ENCODE results near the gene KLHDC8B.

Gene KLHDC8B

GRCh38 chr3:49163609-49164008 is 7.8 kb upstream of the KLHDC8B start:
- H3K27ac ChIP-seq: no peak overlapping the region
- no peak overlapping the region for H3K9ac ChIP-seq (ENCODE audit: insufficient read length)
- no peaks in the 10 kb centered on the region for H3K9me3 ChIP-seq (ENCODE audit: low read depth, low read length)
- TF ChIP-seq EZH2 (IDR thresholded peaks at IDR 0.05) (no peak), FOXP2 (optimal IDR thresholded peaks at IDR 0.05; ENCODE audit: control extremely low read depth, extremely low read length, insufficient read depth) (no peak), POLR2AphosphoS5 (IDR thresholded peaks at IDR 0.05; ENCODE audit: borderline replicate concordance, low read depth, low read length) (no peak)
- no peak for DNase-seq (ENCODE audit: low read depth, low spot score)
- peaks cover 5% of the 10 kb centered on the region; the same call in 1 of the 2 replicates for H3K36me3 ChIP-seq (ENCODE audit: insufficient read depth, low read length)
- H3K4me3 ChIP-seq: no peak overlapping the region

- DNase-seq (ENCODE audit: low read depth, low spot score): no peak
- TF ChIP-seq FOXP2 (optimal IDR thresholded peaks at IDR 0.05; ENCODE audit: control extremely low read depth, extremely low read length, insufficient read depth) (no peak), EZH2 (IDR thresholded peaks at IDR 0.05) (no peak), POLR2AphosphoS5 (IDR thresholded peaks at IDR 0.05; ENCODE audit: borderline replicate concordance, low read depth, low read length) (no peak)
- Histone ChIP-seq H3K4me3 (peak overlapping the region; percentile 76), H3K9ac (ENCODE audit: insufficient read length) (peak overlapping the region; percentile 82), H3K27ac (peak overlapping the region; percentile 57; the same call in 1 of the 2 replicates), H3K36me3 (ENCODE audit: insufficient read depth, low read length) (peaks cover 5% of the 10 kb centered on the region; the same call in 1 of the 2 replicates), H3K9me3 (ENCODE audit: low read depth, low read length) (no peaks in the 10 kb centered on the region)
These were observed 6.2 kb upstream of the KLHDC8B start for GRCh38 chr3:49164983-49165720.

- DNase-seq (ENCODE audit: low read depth, low spot score): no peak
- Histone ChIP-seq H3K36me3 (ENCODE audit: insufficient read depth, low read length) (peaks cover 5% of the 10 kb centered on the region; the same call in 1 of the 2 replicates), H3K4me3 (peak within 1 kb of the TSS; percentile 76), H3K27ac (peak within 1 kb of the TSS; percentile 57; the same call in 1 of the 2 replicates), H3K9me3 (ENCODE audit: low read depth, low read length) (no peaks in the 10 kb centered on the region), H3K9ac (ENCODE audit: insufficient read length) (peak within 1 kb of the TSS; percentile 82)
- TF ChIP-seq POLR2AphosphoS5 (IDR thresholded peaks at IDR 0.05; ENCODE audit: borderline replicate concordance, low read depth, low read length) (peak; percentile 72), EZH2 (IDR thresholded peaks at IDR 0.05) (no peak)
These were observed 5.3 kb upstream of the KLHDC8B start, which contains the start of gene CCDC71 for GRCh38 chr3:49165771-49166751. CCDC71 (minus strand) TSS chr3:49166331; CDS start chr3:49164208, 2,123 bp downstream.

GRCh38 chr3:49166752-49167556 is 4.4 kb upstream of the KLHDC8B start:
- Histone ChIP-seq H3K9ac (ENCODE audit: insufficient read length) (no peak overlapping the region), H3K27ac (no peak overlapping the region), H3K4me3 (peak overlapping the region; percentile 76), H3K9me3 (ENCODE audit: low read depth, low read length) (no peaks in the 10 kb centered on the region), H3K36me3 (ENCODE audit: insufficient read depth, low read length) (peaks cover 5% of the 10 kb centered on the region; the same call in 1 of the 2 replicates)
- DNase-seq (ENCODE audit: low read depth, low spot score): no peak
- TF ChIP-seq POLR2AphosphoS5 (IDR thresholded peaks at IDR 0.05; ENCODE audit: borderline replicate concordance, low read depth, low read length): no peak
- TF ChIP-seq EZH2 (IDR thresholded peaks at IDR 0.05): no peak
- no peak for TF ChIP-seq FOXP2 (optimal IDR thresholded peaks at IDR 0.05; ENCODE audit: control extremely low read depth, extremely low read length, insufficient read depth)

- TF ChIP-seq FOXP2 (optimal IDR thresholded peaks at IDR 0.05; ENCODE audit: control extremely low read depth, extremely low read length, insufficient read depth): no peak
- no peak for TF ChIP-seq POLR2AphosphoS5 (IDR thresholded peaks at IDR 0.05; ENCODE audit: borderline replicate concordance, low read depth, low read length)
- no peak for TF ChIP-seq EZH2 (IDR thresholded peaks at IDR 0.05)
These were observed 667 bp upstream of the KLHDC8B start for GRCh38 chr3:49170744-49171118.

GRCh38 chr3:49171775-49172500 is 540 bp downstream of the KLHDC8B start:
- H3K4me3 ChIP-seq: peak overlapping the region; percentile 83
- DNase-seq (ENCODE audit: low read depth, low spot score): no peak
- TF ChIP-seq FOXP2 (optimal IDR thresholded peaks at IDR 0.05; ENCODE audit: control extremely low read depth, extremely low read length, insufficient read depth): no peak
- no peak for TF ChIP-seq POLR2AphosphoS5 (IDR thresholded peaks at IDR 0.05; ENCODE audit: borderline replicate concordance, low read depth, low read length)
- no peak for TF ChIP-seq EZH2 (IDR thresholded peaks at IDR 0.05)
- no peaks in the 10 kb centered on the region for H3K36me3 ChIP-seq (ENCODE audit: insufficient read depth, low read length)
- no peaks in the 10 kb centered on the region for H3K9me3 ChIP-seq (ENCODE audit: low read depth, low read length)
- H3K27ac ChIP-seq: no peak overlapping the region
- H3K9ac ChIP-seq (ENCODE audit: insufficient read length): peak overlapping the region; percentile 70

More at GRCh38 chr3:49170744-49171118, 667 bp upstream of the KLHDC8B start:
- DNase-seq (ENCODE audit: low read depth, low spot score): no peak
- peak overlapping the region; percentile 70 for H3K9ac ChIP-seq (ENCODE audit: insufficient read length)
- peak overlapping the region; percentile 83 for H3K4me3 ChIP-seq
- H3K36me3 ChIP-seq (ENCODE audit: insufficient read depth, low read length): no peaks in the 10 kb centered on the region
- H3K27ac ChIP-seq: no peak overlapping the region
- H3K9me3 ChIP-seq (ENCODE audit: low read depth, low read length): no peaks in the 10 kb centered on the region

- TF ChIP-seq POLR2AphosphoS5 (IDR thresholded peaks at IDR 0.05; ENCODE audit: borderline replicate concordance, low read depth, low read length) (no peak), EZH2 (IDR thresholded peaks at IDR 0.05) (no peak), FOXP2 (optimal IDR thresholded peaks at IDR 0.05; ENCODE audit: control extremely low read depth, extremely low read length, insufficient read depth) (no peak)
- Histone ChIP-seq H3K4me3 (no peak overlapping the region; the same call in 1 of the 2 replicates), H3K27ac (no peak overlapping the region), H3K9me3 (ENCODE audit: low read depth, low read length) (no peaks in the 10 kb centered on the region), H3K36me3 (ENCODE audit: insufficient read depth, low read length) (no peaks in the 10 kb centered on the region), H3K9ac (ENCODE audit: insufficient read length) (no peak overlapping the region)
- DNase-seq (ENCODE audit: low read depth, low spot score): no peak
These were observed 1.2 kb downstream of the KLHDC8B start for GRCh38 chr3:49172551-49173041.

Measured in SK-N-MC (cell line).